HuH-7.5 (cell line): ENCODE measurements around the gene DNAL1.

Source experiments
- DNase-seq: peaks from one replicate; pipeline ENCODE4 v3.0.0; 2011; ENCODE audit warnings: low spot score

DNAL1 gene

DNA sequence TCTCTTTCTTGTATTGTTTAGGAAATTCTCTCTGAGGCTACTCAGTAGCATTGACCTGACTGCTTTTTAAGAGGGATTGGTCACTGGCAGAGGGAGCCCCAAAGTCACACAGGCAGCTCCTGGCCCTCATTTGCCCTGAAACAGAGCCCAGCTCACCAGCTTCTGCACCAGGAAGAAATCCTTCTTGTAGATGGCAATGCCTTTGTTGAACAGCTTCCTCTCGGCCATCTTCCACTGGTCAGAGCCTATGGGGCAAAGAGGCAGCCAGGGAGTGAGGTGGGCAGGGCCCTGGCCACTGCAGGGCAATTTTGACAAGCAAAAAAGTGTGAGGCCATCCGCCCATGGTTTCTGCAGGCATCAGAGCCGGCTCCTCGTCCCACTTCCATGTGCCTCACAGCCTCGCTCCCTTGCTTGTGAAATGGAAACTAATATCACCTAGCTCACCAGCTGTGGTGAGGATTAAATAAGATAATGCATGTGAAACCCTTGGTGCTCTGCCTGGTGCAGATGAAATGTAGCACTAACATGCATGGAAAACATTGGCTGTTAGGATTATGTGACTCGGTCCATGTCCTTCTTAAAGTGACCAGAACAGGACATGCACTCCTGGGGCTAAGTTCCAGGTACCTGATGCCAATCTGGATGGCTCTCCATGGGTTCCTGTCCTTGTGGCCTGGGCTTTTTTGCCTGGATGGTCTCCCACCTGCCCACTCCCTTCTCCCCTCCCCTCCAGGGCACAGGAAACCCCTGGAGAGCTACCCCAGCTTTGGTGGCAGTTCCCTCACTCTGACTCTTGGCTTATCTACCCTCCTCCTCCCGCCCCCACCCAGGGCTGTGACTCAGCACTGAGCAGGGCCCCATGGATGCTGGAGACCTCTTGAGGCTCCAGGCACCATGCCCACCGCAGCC lies 80.6 kb downstream of the DNAL1 start:
- DNase-seq = no peak

DNA sequence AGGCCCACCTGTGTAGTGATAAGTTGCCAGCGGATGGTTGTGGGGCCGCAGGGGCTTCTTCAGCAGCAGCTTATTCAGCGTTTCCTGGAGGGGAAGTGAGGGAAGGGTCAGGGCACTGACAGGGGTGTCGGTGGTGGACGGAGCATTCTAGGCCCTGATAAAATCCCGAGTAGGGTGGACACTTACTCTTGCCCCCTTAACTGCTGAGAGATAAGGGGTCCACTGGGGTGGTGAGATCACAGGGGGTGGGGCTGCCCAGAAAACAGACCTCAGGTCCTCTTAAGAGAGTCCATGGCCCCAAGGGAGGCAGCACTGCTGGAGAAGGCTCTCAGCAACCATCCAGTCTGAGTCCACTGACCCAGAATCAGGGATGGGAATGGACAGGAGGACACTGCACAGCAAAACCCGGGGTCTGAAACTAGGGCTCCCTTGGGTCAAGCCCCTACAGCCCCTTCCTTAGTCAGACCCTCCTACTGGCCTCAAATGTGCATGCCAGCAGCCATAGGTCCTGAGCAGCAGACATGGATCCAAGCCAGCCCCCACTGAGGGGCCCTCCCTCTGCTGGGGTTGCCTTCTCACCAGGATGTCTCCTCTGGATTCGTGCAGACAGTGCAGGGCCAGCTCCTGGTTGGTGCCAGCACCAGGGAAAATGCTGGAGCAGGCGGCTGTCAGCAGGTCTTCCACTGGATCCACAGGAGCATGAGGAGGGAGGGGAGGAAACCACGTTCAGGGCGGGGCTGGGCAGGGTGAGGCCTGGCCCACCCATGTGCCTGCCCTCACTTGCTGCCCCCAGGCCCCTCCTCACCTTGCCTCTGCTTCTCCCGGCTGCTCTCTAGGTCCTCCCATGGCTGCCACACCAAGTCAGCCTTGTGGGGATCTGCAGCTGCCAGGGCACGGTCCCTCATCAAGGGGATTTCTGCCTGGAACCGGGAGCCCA lies 81.5 kb downstream of the DNAL1 start:
- no peak for DNase-seq

DNA sequence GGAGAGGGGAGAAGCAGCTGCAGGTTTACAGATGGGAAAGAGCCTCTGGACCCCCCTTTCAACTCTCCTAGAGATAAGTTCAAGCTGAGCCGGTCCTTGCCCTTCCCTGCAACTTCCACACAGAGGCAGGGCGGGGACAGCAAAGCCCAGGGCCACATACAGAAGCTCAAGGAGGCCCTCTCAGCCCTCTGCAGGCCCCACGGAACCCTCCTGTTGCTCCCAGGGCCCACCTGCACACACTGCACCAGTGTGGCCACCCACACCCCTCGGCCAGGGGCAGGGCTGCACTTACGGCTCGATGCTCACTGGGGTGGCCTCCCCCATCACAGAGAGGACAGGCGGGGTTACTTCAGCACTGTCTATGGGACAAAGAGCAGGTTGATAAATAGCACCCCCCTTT lies 82.4 kb downstream of the DNAL1 start:
- no peak for DNase-seq

DNA sequence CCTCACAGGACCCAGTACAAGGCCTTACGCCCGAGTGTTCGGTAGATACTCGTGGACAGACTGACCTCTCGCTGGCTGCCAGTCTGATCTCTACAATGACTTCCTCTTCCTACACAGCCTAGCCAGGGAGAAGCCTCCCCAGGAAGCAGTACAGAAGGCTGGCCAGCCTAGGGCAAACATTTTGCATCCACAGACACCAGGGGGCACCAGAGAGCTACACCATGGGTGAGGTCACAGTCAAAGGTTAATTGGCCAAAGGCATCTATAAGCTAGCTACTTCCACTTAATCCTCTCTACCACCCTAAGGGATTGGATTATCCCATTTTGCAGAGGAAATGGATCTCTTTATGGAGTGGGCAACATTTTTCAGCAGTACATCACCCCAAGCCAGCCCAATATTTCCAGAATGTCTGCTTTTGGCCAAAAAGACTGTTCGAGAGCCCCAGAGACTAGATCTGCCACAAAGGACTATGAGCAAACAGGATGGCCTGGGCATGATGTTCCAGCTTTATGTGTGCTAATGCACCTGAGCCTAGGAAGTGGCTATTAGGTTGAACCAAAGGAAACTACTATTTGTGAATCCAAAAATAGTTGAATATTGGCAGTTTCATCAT lies 84.0 kb downstream of the DNAL1 start:
- peak; percentile 89 for DNase-seq

DNA sequence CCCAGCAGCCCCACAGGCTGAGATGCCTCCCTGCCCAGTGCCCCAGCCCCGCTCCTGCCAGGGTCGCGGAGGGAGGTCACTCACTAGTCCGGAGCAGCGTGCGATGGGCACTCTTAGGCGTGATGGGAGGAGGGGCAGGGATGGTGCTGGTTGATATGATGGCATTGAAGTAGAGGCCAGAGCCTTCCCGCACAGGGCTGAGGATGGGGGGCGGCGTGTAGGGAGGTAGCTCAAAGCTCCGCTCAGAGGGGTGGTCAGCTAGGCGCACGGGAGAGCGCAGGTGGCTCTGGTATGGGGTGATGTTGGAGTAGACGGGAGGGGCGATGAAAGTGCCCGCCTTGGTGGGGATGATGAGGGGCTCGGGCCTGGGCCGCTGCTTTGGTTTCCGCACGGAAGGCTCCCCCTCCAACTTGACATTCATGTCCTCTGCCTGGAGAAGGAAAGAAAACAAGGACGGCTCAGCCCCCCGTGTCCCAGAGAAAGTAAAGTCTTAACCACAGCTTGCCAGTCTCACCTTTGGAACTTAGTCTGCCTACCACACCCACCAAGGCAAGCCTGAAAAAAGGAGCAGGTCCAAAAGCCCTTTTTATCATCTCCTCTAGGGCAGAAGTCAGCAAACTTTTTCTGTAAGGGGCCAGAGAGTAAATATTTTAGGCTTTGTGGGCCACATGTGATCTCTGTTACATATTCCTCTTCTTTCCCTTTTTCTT lies 84.9 kb downstream of the DNAL1 start:
- no peak for DNase-seq

DNA sequence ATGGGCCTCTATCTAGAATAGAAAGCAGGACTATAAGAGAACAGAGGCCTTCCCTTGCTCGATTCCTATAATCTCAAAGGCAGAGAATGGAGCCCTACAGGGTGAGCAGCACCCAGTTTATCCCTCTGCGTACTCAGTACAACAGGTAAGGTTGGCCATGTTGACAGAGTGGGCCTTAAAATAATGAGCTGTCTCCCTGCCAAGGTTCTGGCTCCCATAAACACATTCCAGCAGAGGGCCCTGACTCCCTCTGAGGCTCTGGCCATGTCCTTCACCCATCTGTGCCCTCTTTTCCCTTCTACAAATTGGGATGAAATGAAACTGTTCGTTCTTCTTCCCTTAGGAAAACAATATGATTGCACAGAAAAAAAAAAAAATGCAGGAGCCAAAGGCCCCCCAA lies 86.3 kb downstream of the DNAL1 start:
- no peak for DNase-seq

DNA sequence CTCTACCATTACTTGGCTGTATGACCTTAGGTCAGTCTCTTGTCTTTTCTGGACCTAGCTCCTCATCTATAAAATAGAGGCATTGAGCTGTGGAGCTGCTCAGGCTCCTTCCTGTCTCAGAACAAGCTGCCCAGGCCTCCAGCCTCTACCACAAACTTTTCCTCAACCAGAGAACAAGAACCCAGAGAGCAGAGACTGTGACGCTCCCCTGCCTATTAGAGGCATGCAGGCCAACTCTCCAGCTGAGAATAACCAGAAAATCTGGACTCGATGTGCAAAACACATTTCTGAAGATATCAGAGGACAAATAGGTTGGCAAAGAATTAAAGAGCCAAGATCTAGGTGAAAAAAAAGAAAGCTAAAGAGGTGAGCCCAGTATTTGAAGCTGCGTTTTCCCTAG lies 87.2 kb downstream of the DNAL1 start:
- DNase-seq = no peak

- no peak for DNase-seq
Observed at GRCh38 chr14:73736842-73737241, 92.1 kb downstream of the DNAL1 start.

- no peak for DNase-seq
Observed at GRCh38 chr14:73738518-73739173, 93.9 kb downstream of the DNAL1 start.

GRCh38 chr14:73739174-73739898 lies 94.5 kb downstream of the DNAL1 start:
- DNase-seq = no peak

DNA sequence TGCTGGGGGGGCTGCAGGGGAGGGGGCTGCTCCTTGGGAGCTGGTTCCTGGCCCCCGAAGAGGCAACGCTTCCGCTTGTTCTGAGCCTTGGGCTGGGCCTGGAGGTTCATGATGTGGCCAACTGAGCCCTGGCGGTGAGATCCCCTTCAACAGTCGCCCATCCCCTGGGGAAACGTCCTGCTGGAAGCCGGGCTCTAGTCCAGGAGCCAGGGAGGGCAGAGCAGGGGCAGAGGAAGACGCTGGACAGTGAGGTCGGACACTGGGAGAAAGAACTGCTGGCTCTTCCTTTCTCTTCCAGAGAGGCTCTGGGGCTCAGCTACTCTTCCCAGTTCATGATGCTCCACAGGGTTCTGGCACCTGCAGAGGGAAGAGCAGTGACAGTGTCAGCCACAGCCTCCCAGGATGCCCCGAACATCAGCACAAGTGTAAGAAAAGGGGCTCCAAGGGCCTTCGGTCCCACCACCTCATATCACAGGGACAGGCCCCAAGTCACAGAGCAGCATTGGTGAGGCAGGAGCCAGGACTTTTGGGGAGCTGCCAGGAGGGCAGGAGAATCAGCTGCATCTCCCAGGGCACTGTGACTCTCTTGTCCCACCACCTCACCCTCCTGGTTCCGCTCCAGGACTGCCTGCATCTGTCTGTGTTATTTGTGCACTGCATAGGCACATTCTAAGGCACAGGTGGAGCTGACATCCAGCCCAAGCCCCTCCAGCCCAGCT lies 95.3 kb downstream of the DNAL1 start:
- no peak for DNase-seq

DNA sequence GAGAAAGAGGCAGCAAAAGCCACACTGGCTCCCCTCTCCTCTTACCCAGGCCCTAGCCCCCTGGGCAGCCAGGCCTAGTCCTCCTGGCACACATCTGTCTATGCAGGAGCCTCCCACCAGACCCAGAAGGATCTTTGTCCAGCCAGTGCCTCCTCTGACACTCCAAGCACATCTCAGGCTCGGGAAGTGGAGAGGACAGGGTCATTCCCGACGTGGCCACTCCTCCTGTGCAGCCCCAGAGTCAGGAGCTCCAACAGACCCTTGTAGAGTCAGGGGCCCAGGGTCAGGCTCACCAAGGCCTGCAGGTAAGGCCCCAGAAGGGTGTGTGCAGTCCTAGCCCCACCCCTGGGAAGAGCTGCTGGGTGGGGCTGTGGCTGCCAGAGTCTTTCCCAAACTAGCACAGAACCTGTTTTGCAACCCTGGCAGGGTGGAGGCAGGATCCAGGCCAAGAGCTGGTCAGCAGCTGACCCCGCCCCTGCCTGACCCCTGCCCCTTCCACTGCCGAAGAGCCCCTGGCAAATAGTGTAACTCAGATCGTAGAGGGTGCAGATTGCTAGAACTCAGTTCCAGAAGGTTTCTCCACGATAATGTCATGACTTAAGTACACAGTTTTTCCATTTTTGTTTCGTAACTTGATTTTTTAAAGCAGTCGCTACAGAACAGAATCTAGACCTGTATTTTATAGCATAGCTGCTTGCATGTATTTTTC lies 96.0 kb downstream of the DNAL1 start:
- DNase-seq = peak; percentile 81

GRCh38 chr14:73741386-73741875 lies 96.6 kb downstream of the DNAL1 start:
- no peak for DNase-seq

GRCh38 chr14:73741876-73742519 lies 97.2 kb downstream of the DNAL1 start:
- DNase-seq = no peak

- no peak for DNase-seq
Observed at GRCh38 chr14:73742520-73743238, 97.9 kb downstream of the DNAL1 start.

DNA sequence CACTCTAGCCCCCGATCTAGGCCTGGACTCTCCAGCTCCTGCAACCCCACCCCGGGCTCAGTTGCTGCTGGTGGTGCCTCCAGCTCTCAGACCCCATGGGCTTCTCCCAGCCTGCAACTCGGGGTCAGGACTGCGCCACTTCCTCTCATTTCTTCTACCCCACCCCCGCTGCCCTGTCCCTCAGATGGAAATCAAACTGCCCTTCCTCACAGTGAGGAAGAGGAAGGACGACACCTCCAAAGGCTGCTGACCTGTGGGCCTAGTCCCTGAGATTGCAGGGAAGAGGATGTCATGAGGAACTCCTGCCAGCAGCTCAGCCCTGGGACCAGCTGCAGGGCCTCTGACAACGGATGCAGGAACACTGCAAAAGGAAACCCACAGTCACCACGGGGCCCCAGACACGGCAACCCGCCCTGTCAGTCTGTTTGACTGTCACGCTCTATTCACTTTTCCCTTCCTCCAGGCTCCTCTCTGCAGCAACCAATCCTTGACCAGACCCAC lies 98.7 kb downstream of the DNAL1 start:
- DNase-seq = no peak

- no peak for DNase-seq
Observed at GRCh38 chr14:73744175-73744867, 99.5 kb downstream of the DNAL1 start.
